GM23338 (cell line): ENCODE data around the gene RPS6KA3. TPM values are rescaled to one million over a fixed set of nuclear protein-coding genes. Genes with fewer than 3 reads are reported as not detected.

ENCODE experiments used
- ATAC-seq: fragments of 200-7000 bp; cut with Tn5 transposase; 3 replicates; pipeline ENCODE4 v1.9.1; 2020
- DNase-seq: peaks from one replicate; pipeline ENCODE4 v3.0.0-alpha.2; 2015; ENCODE audit warnings: low spot score
- H2AFZ ChIP-seq: fragments of 200-600 bp; sonication (generic); 2 replicates; pipeline ENCODE4 v1.8.0; 2016; ENCODE audit warnings: antibody characterized with exemption, mild to moderate bottlenecking, moderate library complexity
- H3F3A ChIP-seq: fragments of 200-600 bp; sonication (generic); replicated peaks from 2 replicates; pipeline ENCODE4 v1.8.0; 2017; ENCODE audit warnings: antibody characterized with exemption, mixed run types, low read depth
- H3K27ac ChIP-seq: fragments of 200-600 bp; sonication (generic); 2 replicates; pipeline ENCODE4 v1.6.1; 2016; ENCODE audit warnings: low read depth
- H3K27me3 ChIP-seq: fragments of 200-600 bp; sonication (generic); 2 replicates; pipeline ENCODE4 v1.8.0; 2016; ENCODE audit warnings: mild to moderate bottlenecking, mixed run types, moderate library complexity; ENCODE audit not compliant: insufficient read depth
- H3K36me3 ChIP-seq: fragments of 200-600 bp; sonication (generic); 2 replicates; pipeline ENCODE4 v1.8.0; 2016; ENCODE audit warnings: mild to moderate bottlenecking; ENCODE audit not compliant: insufficient read depth
- H3K4me1 ChIP-seq: fragments of 200-600 bp; sonication (generic); 2 replicates; pipeline ENCODE4 v1.8.0; 2016; ENCODE audit warnings: mild to moderate bottlenecking, moderate library complexity; ENCODE audit not compliant: insufficient read depth
- H3K4me2 ChIP-seq: fragments of 200-600 bp; sonication (generic); 2 replicates; pipeline ENCODE4 v1.7.1; 2017; ENCODE audit warnings: mixed run types
- H3K4me3 ChIP-seq: fragments of 200-600 bp; sonication (generic); 2 replicates; pipeline ENCODE4 v1.6.1; 2016; ENCODE audit warnings: mixed run types
- H3K79me2 ChIP-seq: fragments of 200-600 bp; sonication (generic); replicated peaks from 2 replicates; pipeline ENCODE4 v1.8.0; 2017; ENCODE audit warnings: mild to moderate bottlenecking; ENCODE audit not compliant: insufficient read depth
- H3K9me2 ChIP-seq: fragments of 200-600 bp; sonication (generic); 2 replicates; pipeline ENCODE4 v1.8.0; 2017; ENCODE audit not compliant: insufficient read depth
- H4K20me1 ChIP-seq: fragments of 200-600 bp; sonication (generic); replicated peaks from 2 replicates; pipeline ENCODE4 v1.8.0; 2017; ENCODE audit warnings: mild to moderate bottlenecking; ENCODE audit not compliant: insufficient read depth
- H3K27ac Mint-ChIP-seq: 2 replicates; pipeline ENCODE4 v1.8.0; 2020; ENCODE audit warnings: inconsistent platforms, mild to moderate bottlenecking, moderate library complexity, mixed read lengths
- H3K27me3 Mint-ChIP-seq: 3 replicates; pipeline ENCODE4 v1.8.0; 2022; ENCODE audit warnings: low read depth, mild to moderate bottlenecking, moderate library complexity, mixed read lengths, inconsistent platforms; ENCODE audit not compliant: insufficient read depth, poor library complexity
- H3K36me3 Mint-ChIP-seq: 3 replicates; pipeline ENCODE4 v1.8.0; 2021; ENCODE audit warnings: low read depth, mild to moderate bottlenecking, inconsistent platforms, moderate library complexity, mixed read lengths
- H3K4me1 Mint-ChIP-seq: 3 replicates; pipeline ENCODE4 v1.8.0; 2020; ENCODE audit warnings: mild to moderate bottlenecking, inconsistent platforms, mixed read lengths
- H3K4me3 Mint-ChIP-seq: 3 replicates; pipeline ENCODE4 v1.8.0; 2021; ENCODE audit warnings: moderate library complexity, mild to moderate bottlenecking, inconsistent platforms, mixed read lengths
- H3K9me3 Mint-ChIP-seq: 3 replicates; pipeline ENCODE4 v1.8.0; 2020; ENCODE audit warnings: moderate library complexity, mild to moderate bottlenecking, inconsistent platforms, mixed read lengths
- CREB1 ChIP-seq: fragments of 250-450 bp; sonication (Bioruptor Pico); IDR thresholded peaks from 2 replicates; pipeline ENCODE4 v1.5.0; 2020; ENCODE audit warnings: low read depth, mild to moderate bottlenecking, moderate library complexity
- CTCF ChIP-seq, 2 experiments: fragments of 200-600 bp in 1 of 2; sonication (generic) in 1 of 2; conservative IDR thresholded peaks; 2 replicates each; pipeline versions ENCODE4 v1.5.1 to v1.6.1; 2016 to 2017; ENCODE audit warnings: antibody characterized with exemption in 2 of 2, low read depth in 2 of 2, mild to moderate bottlenecking in 2 of 2, moderate library complexity in 1 of 2
- EZH2 ChIP-seq: fragments of 200-600 bp; sonication (generic); IDR thresholded peaks from one replicate; pipeline ENCODE4 v1.8.0; 2017; ENCODE audit warnings: antibody characterized with exemption, mild to moderate bottlenecking, low read depth; ENCODE audit not compliant: unreplicated experiment
- EZH2phosphoT487 ChIP-seq: fragments of 200-600 bp; sonication (generic); IDR thresholded peaks from one replicate; pipeline ENCODE4 v1.8.1; 2018; ENCODE audit warnings: antibody characterized with exemption; ENCODE audit not compliant: unreplicated experiment
- JUNB ChIP-seq: IDR thresholded peaks from one replicate; pipeline ENCODE4 v1.6.1; 2016; ENCODE audit warnings: antibody characterized with exemption; ENCODE audit not compliant: unreplicated experiment
- NANOG ChIP-seq: IDR thresholded peaks from 2 replicates; pipeline ENCODE4 v1.6.1; 2016; ENCODE audit warnings: antibody characterized with exemption, borderline replicate concordance
- POLR2AphosphoS5 ChIP-seq: IDR thresholded peaks from 2 replicates; pipeline ENCODE4 v1.6.1; 2016; ENCODE audit warnings: antibody characterized with exemption, low read depth
- REST ChIP-seq: IDR thresholded peaks from one replicate; pipeline ENCODE4 v1.6.1; 2018; ENCODE audit warnings: antibody characterized with exemption; ENCODE audit not compliant: unreplicated experiment
- STAT1 ChIP-seq: IDR thresholded peaks from one replicate; pipeline ENCODE4 v1.6.1; 2016; ENCODE audit warnings: antibody characterized with exemption; ENCODE audit not compliant: unreplicated experiment
- ZNF114 ChIP-seq: fragments of 250-450 bp; sonication (Bioruptor Pico); IDR thresholded peaks from 2 replicates; pipeline ENCODE4 v1.5.0; 2020; ENCODE audit warnings: mild to moderate bottlenecking, moderate library complexity
- ZNF331 ChIP-seq: fragments of 250-450 bp; sonication (Bioruptor Pico); IDR thresholded peaks from 2 replicates; pipeline ENCODE4 v1.5.0; 2020; ENCODE audit warnings: low read depth, mild to moderate bottlenecking, moderate library complexity
- ZNF462 ChIP-seq: fragments of 250-450 bp; sonication (Bioruptor Pico); IDR thresholded peaks from 2 replicates; pipeline ENCODE4 v1.5.0; 2020; ENCODE audit warnings: mild to moderate bottlenecking, moderate library complexity
- polyA plus RNA-seq: library from polyadenylated mRNA; unstranded; fragments of >200 nt; fragmentation: Nextera tagmentation; extraction: Ambion mirVana; gene quantifications from 2 replicates; pipeline ENCODE4 v1.2.1, GENCODE V29; 2016
- total RNA-seq: library from RNA; depleted of rRNA; stranded (reverse); fragments of >200 nt; shearing (Covaris generic); gene quantifications from 2 replicates; pipeline ENCODE4 v1.2.3, GENCODE V29; 2014
- TF ChIP-seq, protein P1 (sequence below): IDR thresholded peaks from 2 replicates; pipeline ENCODE4 v1.6.1; 2016; ENCODE audit warnings: antibody characterized with exemption

The RPS6KA3 gene
- total and polyA plus RNA-seq, 2 experiments from 2014 or later = 3.2 to 12.2 TPM

DNA sequence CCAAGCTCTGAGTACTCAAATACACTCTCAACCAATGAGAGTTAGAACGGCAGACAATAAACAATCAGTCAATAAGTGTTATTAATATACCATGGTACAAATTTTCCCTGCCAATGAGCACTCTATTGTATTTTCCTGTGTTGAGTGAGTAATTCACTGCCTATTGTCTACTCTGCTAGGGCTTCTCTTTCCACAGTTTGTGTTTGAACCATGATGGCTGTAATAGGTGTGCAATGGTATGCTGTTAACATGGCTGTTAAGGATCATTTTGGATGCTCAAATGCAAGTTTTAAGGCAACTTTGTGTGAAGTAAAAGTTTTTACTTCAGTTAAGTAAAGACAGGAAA is 41.2 kb downstream of the RPS6KA3 start:
- Histone ChIP-seq H3K4me2 (no peak overlapping the region), H3K4me3 (no peak overlapping the region), H3K4me1 (no peaks in the 10 kb centered on the region), H3K9me2 (no peaks in the 10 kb centered on the region), H3K36me3 (no peaks in the 10 kb centered on the region), H3F3A (no peaks in the 10 kb centered on the region), H3K27me3 (no peaks in the 10 kb centered on the region), H3K27ac (no peak overlapping the region), H2AFZ (no peak overlapping the region), H4K20me1 (no peaks in the 10 kb centered on the region; the same call in 1 of the 2 replicates), H3K79me2 (no peaks in the 10 kb centered on the region)
- Mint-ChIP-seq H3K27me3 (peaks cover 2% of the 10 kb centered on the region), H3K4me3 (no peak overlapping the region), H3K4me1 (peaks cover 19% of the 10 kb centered on the region), H3K9me3 (no peaks in the 10 kb centered on the region), H3K36me3 (no peaks in the 10 kb centered on the region), H3K27ac (no peak overlapping the region)
- TF ChIP-seq STAT1 (no peak), EZH2 (no peak), REST (no peak), CTCF (conservative IDR thresholded peaks at IDR 0.05; ENCODE audit: low read depth in 2 of 2) (no peak), POLR2AphosphoS5 (no peak), CREB1 (no peak), ZNF462 (CRISPR knock-in tag) (no peak), ZNF114 (CRISPR knock-in tag) (no peak), EZH2phosphoT487 (no peak), NANOG (no peak), JUNB (no peak), ZNF331 (CRISPR knock-in tag) (no peak)
- TF ChIP-seq, protein P1, sequence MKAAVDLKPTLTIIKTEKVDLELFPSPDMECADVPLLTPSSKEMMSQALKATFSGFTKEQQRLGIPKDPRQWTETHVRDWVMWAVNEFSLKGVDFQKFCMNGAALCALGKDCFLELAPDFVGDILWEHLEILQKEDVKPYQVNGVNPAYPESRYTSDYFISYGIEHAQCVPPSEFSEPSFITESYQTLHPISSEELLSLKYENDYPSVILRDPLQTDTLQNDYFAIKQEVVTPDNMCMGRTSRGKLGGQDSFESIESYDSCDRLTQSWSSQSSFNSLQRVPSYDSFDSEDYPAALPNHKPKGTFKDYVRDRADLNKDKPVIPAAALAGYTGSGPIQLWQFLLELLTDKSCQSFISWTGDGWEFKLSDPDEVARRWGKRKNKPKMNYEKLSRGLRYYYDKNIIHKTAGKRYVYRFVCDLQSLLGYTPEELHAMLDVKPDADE = no peak
- ATAC-seq = no peak
- DNase-seq = no peak
